ENCODE measurements around the gene INSRR. TPM values are rescaled to one million over a fixed set of nuclear protein-coding genes. Genes with fewer than 3 reads are reported as not detected.

INSRR gene
- total RNA-seq, 1 donor from 2014 or later = 0.52 TPM

GRCh38 chr1:156845953-156846545 lies 12.9 kb downstream of the INSRR start:
- Histone ChIP-seq H3K4me1 (ENCODE audit: control insufficient read depth in 3 of 3, insufficient read depth in 3 of 3, low read length in 3 of 3) (peaks cover 2 to 9% (median 5%) of the 10 kb centered on the region in 3 donors), H3K4me3 (ENCODE audit: low read length in 3 of 3) (no peak overlapping the region), H3K9me3 (ENCODE audit: control insufficient read depth in 3 of 3, low read length in 3 of 3) (no peaks in the 10 kb centered on the region), H3K27ac (ENCODE audit: low read depth, low read length) (no peak overlapping the region), H3K36me3 (ENCODE audit: control insufficient read depth in 3 of 3, insufficient read depth in 3 of 3, low read length in 3 of 3) (no peaks in the 10 kb centered on the region), H3K9ac (ENCODE audit: low read depth in 1 of 3, low read length in 3 of 3) (no peak overlapping the region), H3K27me3 (ENCODE audit: control insufficient read depth in 3 of 3, insufficient read depth in 3 of 3, low read length in 3 of 3) (peaks cover 34 to 74% (median 62%) of the 10 kb centered on the region in 3 donors)

- Histone ChIP-seq H3K9ac (ENCODE audit: low read depth in 1 of 3, low read length in 3 of 3) (no peak overlapping the region), H3K27me3 (ENCODE audit: control insufficient read depth in 3 of 3, insufficient read depth in 3 of 3, low read length in 3 of 3) (peaks cover 34 to 76% (median 68%) of the 10 kb centered on the region in 3 donors), H3K9me3 (ENCODE audit: control insufficient read depth in 3 of 3, low read length in 3 of 3) (no peaks in the 10 kb centered on the region), H3K27ac (ENCODE audit: low read depth, low read length) (no peak overlapping the region), H3K4me1 (ENCODE audit: control insufficient read depth in 3 of 3, insufficient read depth in 3 of 3, low read length in 3 of 3) (peaks cover 2 to 9% (median 5%) of the 10 kb centered on the region in 3 donors), H3K4me3 (ENCODE audit: low read length in 3 of 3) (no peak overlapping the region), H3K36me3 (ENCODE audit: control insufficient read depth in 3 of 3, insufficient read depth in 3 of 3, low read length in 3 of 3) (no peaks in the 10 kb centered on the region)
These were observed 13.6 kb downstream of the INSRR start for GRCh38 chr1:156845055-156845952.

GRCh38 chr1:156844638-156845037 lies 14.3 kb downstream of the INSRR start:
- Histone ChIP-seq H3K4me3 (ENCODE audit: low read length in 3 of 3) (no peak overlapping the region), H3K36me3 (ENCODE audit: control insufficient read depth in 3 of 3, insufficient read depth in 3 of 3, low read length in 3 of 3) (no peaks in the 10 kb centered on the region), H3K9ac (ENCODE audit: low read depth in 1 of 3, low read length in 3 of 3) (no peak overlapping the region), H3K4me1 (ENCODE audit: control insufficient read depth in 3 of 3, insufficient read depth in 3 of 3, low read length in 3 of 3) (peaks cover 2 to 7% (median 5%) of the 10 kb centered on the region in 3 donors), H3K27ac (ENCODE audit: low read depth, low read length) (no peak overlapping the region), H3K9me3 (ENCODE audit: control insufficient read depth in 3 of 3, low read length in 3 of 3) (no peaks in the 10 kb centered on the region), H3K27me3 (ENCODE audit: control insufficient read depth in 3 of 3, insufficient read depth in 3 of 3, low read length in 3 of 3) (peaks cover 34 to 76% (median 71%) of the 10 kb centered on the region in 3 donors)

GRCh38 chr1:156844102-156844501 lies 14.8 kb downstream of the INSRR start:
- Histone ChIP-seq H3K27ac (ENCODE audit: low read depth, low read length) (no peak overlapping the region), H3K27me3 (ENCODE audit: control insufficient read depth in 3 of 3, insufficient read depth in 3 of 3, low read length in 3 of 3) (peaks cover 38 to 79% (median 70%) of the 10 kb centered on the region in 3 donors), H3K4me1 (ENCODE audit: control insufficient read depth in 3 of 3, insufficient read depth in 3 of 3, low read length in 3 of 3) (peaks cover 2 to 5% (median 5%) of the 10 kb centered on the region in 3 donors), H3K4me3 (ENCODE audit: low read length in 3 of 3) (no peak overlapping the region), H3K36me3 (ENCODE audit: control insufficient read depth in 3 of 3, insufficient read depth in 3 of 3, low read length in 3 of 3) (no peaks in the 10 kb centered on the region), H3K9me3 (ENCODE audit: control insufficient read depth in 3 of 3, low read length in 3 of 3) (no peaks in the 10 kb centered on the region), H3K9ac (ENCODE audit: low read depth in 1 of 3, low read length in 3 of 3) (no peak overlapping the region)

GRCh38 chr1:156842618-156843300 lies 16.2 kb downstream of the INSRR start:
- Histone ChIP-seq H3K27me3 (ENCODE audit: control insufficient read depth in 3 of 3, insufficient read depth in 3 of 3, low read length in 3 of 3) (peaks cover 33 to 82% (median 65%) of the 10 kb centered on the region in 3 donors), H3K4me3 (ENCODE audit: low read length in 3 of 3) (no peak overlapping the region), H3K9ac (ENCODE audit: low read depth in 1 of 3, low read length in 3 of 3) (no peak overlapping the region), H3K9me3 (ENCODE audit: control insufficient read depth in 3 of 3, low read length in 3 of 3) (no peaks in the 10 kb centered on the region), H3K4me1 (ENCODE audit: control insufficient read depth in 3 of 3, insufficient read depth in 3 of 3, low read length in 3 of 3) (peaks cover 1 to 5% (median 5%) of the 10 kb centered on the region in 3 donors), H3K36me3 (ENCODE audit: control insufficient read depth in 3 of 3, insufficient read depth in 3 of 3, low read length in 3 of 3) (no peaks in the 10 kb centered on the region), H3K27ac (ENCODE audit: low read depth, low read length) (no peak overlapping the region)

GRCh38 chr1:156841295-156841855 lies 17.5 kb downstream of the INSRR start:
- Histone ChIP-seq H3K27ac (ENCODE audit: low read depth, low read length) (no peak overlapping the region), H3K9ac (ENCODE audit: low read depth in 1 of 3, low read length in 3 of 3) (no peak overlapping the region), H3K27me3 (ENCODE audit: control insufficient read depth in 3 of 3, insufficient read depth in 3 of 3, low read length in 3 of 3) (peaks cover 31 to 84% (median 67%) of the 10 kb centered on the region in 3 donors)

GRCh38 chr1:156840898-156841279 lies 18.0 kb downstream of the INSRR start:
- Histone ChIP-seq H3K36me3 (ENCODE audit: control insufficient read depth in 3 of 3, insufficient read depth in 3 of 3, low read length in 3 of 3) (no peaks in the 10 kb centered on the region), H3K27me3 (ENCODE audit: control insufficient read depth in 3 of 3, insufficient read depth in 3 of 3, low read length in 3 of 3) (peaks cover 28 to 79% (median 66%) of the 10 kb centered on the region in 3 donors), H3K27ac (ENCODE audit: low read depth, low read length) (no peak overlapping the region), H3K9me3 (ENCODE audit: control insufficient read depth in 3 of 3, low read length in 3 of 3) (no peaks in the 10 kb centered on the region), H3K9ac (ENCODE audit: low read depth in 1 of 3, low read length in 3 of 3) (no peak overlapping the region), H3K4me1 (ENCODE audit: control insufficient read depth in 3 of 3, insufficient read depth in 3 of 3, low read length in 3 of 3) (peaks cover 0 to 5% (median 5%) of the 10 kb centered on the region in 3 donors), H3K4me3 (ENCODE audit: low read length in 3 of 3) (no peak overlapping the region)

More at GRCh38 chr1:156841295-156841855, 17.5 kb downstream of the INSRR start:
- no peaks in the 10 kb centered on the region for H3K9me3 ChIP-seq (ENCODE audit: control insufficient read depth in 3 of 3, low read length in 3 of 3)
- no peaks in the 10 kb centered on the region for H3K36me3 ChIP-seq (ENCODE audit: control insufficient read depth in 3 of 3, insufficient read depth in 3 of 3, low read length in 3 of 3)
- H3K4me1 ChIP-seq (ENCODE audit: control insufficient read depth in 3 of 3, insufficient read depth in 3 of 3, low read length in 3 of 3) = peaks cover 0 to 5% (median 5%) of the 10 kb centered on the region in 3 donors
- H3K4me3 ChIP-seq (ENCODE audit: low read length in 3 of 3) = no peak overlapping the region

GRCh38 chr1:156840186-156840897 lies 18.6 kb downstream of the INSRR start:
- Histone ChIP-seq H3K9me3 (ENCODE audit: control insufficient read depth in 3 of 3, low read length in 3 of 3) (no peaks in the 10 kb centered on the region), H3K4me3 (ENCODE audit: low read length in 3 of 3) (no peak overlapping the region), H3K27ac (ENCODE audit: low read depth, low read length) (no peak overlapping the region), H3K36me3 (ENCODE audit: control insufficient read depth in 3 of 3, insufficient read depth in 3 of 3, low read length in 3 of 3) (no peaks in the 10 kb centered on the region), H3K27me3 (ENCODE audit: control insufficient read depth in 3 of 3, insufficient read depth in 3 of 3, low read length in 3 of 3) (peaks cover 27 to 74% (median 62%) of the 10 kb centered on the region in 3 donors), H3K9ac (ENCODE audit: low read depth in 1 of 3, low read length in 3 of 3) (no peak overlapping the region), H3K4me1 (ENCODE audit: control insufficient read depth in 3 of 3, insufficient read depth in 3 of 3, low read length in 3 of 3) (peaks cover 0 to 5% (median 5%) of the 10 kb centered on the region in 3 donors)

GRCh38 chr1:156839426-156840109 lies 19.3 kb downstream of the INSRR start:
- H3K4me1 ChIP-seq (ENCODE audit: control insufficient read depth in 3 of 3, insufficient read depth in 3 of 3, low read length in 3 of 3) = peaks cover 0 to 2% (median 0%) of the 10 kb centered on the region in 3 donors
- H3K4me3 ChIP-seq (ENCODE audit: low read length in 3 of 3) = no peak overlapping the region
- peaks cover 20 to 66% (median 54%) of the 10 kb centered on the region in 3 donors for H3K27me3 ChIP-seq (ENCODE audit: control insufficient read depth in 3 of 3, insufficient read depth in 3 of 3, low read length in 3 of 3)
- H3K36me3 ChIP-seq (ENCODE audit: control insufficient read depth in 3 of 3, insufficient read depth in 3 of 3, low read length in 3 of 3) = no peaks in the 10 kb centered on the region
- H3K27ac ChIP-seq (ENCODE audit: low read depth, low read length) = no peak overlapping the region
- no peaks in the 10 kb centered on the region for H3K9me3 ChIP-seq (ENCODE audit: control insufficient read depth in 3 of 3, low read length in 3 of 3)
- no peak overlapping the region for H3K9ac ChIP-seq (ENCODE audit: low read depth in 1 of 3, low read length in 3 of 3)

All from skeletal muscle tissue (tissue), 4 donors.